ENCODE measurements around the gene NINL.
"Not testable (repeated sequence)": the region's sequence is repeated elsewhere in the genome, so short reads cannot be mapped to it uniquely, and the experiment has no call there.

NINL gene

DNA sequence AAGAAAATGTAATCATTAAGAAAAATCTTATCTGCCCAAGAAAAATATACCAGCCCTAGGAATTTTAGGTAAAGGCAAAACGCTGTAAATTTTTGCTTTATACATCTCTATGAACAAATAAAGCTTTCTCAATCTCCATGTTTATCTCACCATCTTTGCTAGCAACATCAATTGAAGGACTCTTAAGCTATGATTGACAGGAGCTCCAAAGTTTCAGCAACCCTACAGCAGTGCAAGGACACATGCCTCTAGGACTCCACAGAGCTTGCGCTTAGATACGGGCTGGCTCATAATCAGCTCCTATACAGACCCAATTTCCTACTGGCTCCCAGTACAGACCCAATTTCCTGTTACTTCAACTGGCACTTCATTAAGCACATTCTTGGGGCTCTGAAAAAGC, 34.2 kb upstream of the NINL start:
- H3K27me3 ChIP-seq (ENCODE audit: insufficient read depth, low read length) = peaks cover 20% of the 10 kb centered on the region
- peaks cover 11% of the 10 kb centered on the region for H3K4me1 ChIP-seq (ENCODE audit: insufficient read depth, low read length)
- no peak overlapping the region for H3K4me3 ChIP-seq (ENCODE audit: low read length)
- no peak overlapping the region for H3K27ac ChIP-seq (ENCODE audit: low read length)
- peaks cover 15% of the 10 kb centered on the region; the same call in 1 of the 2 replicates for H3K36me3 ChIP-seq (ENCODE audit: insufficient read depth, low read depth, low read length)
- no peak overlapping the region for H3K9ac ChIP-seq (ENCODE audit: low read depth, low read length)
- H3K9me3 ChIP-seq (ENCODE audit: insufficient read depth, low read depth, low read length) = no peaks in the 10 kb centered on the region

DNA sequence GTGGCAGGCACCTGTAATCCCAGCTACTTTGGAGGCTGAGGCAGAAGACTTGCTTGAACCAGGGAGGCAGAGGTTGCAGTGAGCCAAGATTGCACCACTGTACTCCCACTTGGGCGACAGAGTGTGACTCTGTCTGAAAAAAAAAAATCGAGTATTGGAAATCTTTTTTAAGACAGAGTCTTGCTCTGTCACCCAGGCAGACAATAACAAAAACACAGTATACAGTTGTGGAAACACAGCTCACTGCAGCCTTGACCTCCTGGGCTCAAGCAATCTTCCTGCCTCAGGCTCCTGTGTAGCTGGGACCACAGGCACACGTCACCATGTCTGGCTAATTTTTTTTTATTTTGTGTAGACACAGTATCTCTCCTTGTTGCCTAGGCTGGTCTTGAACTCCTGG, 23.4 kb upstream of the NINL start:
- Histone ChIP-seq H3K9me3 (ENCODE audit: insufficient read depth, low read depth, low read length) (no peaks in the 10 kb centered on the region), H3K36me3 (ENCODE audit: insufficient read depth, low read depth, low read length) (no peaks in the 10 kb centered on the region), H3K27me3 (ENCODE audit: insufficient read depth, low read length) (no peaks in the 10 kb centered on the region), H3K9ac (ENCODE audit: low read depth, low read length) (no peak overlapping the region), H3K4me1 (ENCODE audit: insufficient read depth, low read length) (peaks cover 5% of the 10 kb centered on the region; the same call in 1 of the 2 replicates), H3K4me3 (ENCODE audit: low read length) (no peak overlapping the region), H3K27ac (ENCODE audit: low read length) (no peak overlapping the region)

DNA sequence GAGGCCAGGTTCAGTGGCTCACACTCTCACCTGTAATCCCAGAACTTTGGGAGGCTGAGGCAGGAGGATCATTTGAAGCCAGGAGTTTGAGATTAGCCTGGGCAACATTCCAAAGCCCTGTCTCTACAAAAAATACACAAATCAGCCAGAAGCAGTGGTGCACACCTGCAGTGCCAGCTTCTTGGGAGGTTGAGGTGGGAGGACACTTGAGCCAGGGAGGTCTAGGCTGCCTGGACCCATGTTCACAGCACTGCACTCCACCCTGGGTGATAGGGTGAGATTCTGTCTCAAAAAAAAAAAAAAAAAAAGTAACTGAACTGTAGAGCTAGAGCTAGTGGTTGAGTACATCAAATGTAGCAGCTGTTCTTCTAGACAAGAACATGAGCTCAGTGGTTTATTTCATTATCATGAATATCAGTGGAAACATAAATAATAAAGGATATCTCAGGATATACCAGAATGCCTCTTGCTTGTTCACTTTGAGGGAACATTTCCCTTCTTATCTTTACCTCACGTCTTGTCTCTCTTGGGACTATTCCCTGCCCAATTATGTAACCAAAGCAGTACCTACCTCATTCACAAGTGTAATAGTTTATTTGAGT, 20.9 kb upstream of the NINL start:
- Histone ChIP-seq H3K4me1 (ENCODE audit: insufficient read depth, low read length) (peaks cover 5% of the 10 kb centered on the region; the same call in 1 of the 2 replicates), H3K27ac (ENCODE audit: low read length) (no peak overlapping the region), H3K9me3 (ENCODE audit: insufficient read depth, low read depth, low read length) (no peaks in the 10 kb centered on the region)

DNA sequence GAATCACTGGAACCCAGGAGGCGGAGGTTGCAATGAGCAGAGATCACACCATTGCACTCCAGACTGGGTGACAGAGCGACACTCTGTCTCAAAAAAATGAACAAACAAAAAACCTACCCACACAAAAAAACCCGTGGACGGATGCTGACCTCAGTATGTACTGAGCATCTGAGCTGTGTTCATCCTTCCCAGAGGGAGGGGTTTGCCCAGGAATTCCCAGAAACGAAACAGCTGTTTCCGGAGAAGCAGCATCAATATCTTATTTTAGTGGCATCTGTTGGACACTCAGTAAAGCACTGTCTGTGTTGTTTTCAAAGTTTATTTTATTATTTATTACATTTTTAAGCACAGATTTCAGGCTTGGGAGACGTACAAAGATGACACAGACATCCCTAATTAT, 19.8 kb upstream of the NINL start:
- Histone ChIP-seq H3K36me3 (ENCODE audit: insufficient read depth, low read depth, low read length) (no peaks in the 10 kb centered on the region), H3K4me3 (ENCODE audit: low read length) (no peak overlapping the region), H3K9me3 (ENCODE audit: insufficient read depth, low read depth, low read length) (no peaks in the 10 kb centered on the region), H3K27me3 (ENCODE audit: insufficient read depth, low read length) (no peaks in the 10 kb centered on the region), H3K27ac (ENCODE audit: low read length) (no peak overlapping the region), H3K9ac (ENCODE audit: low read depth, low read length) (no peak overlapping the region), H3K4me1 (ENCODE audit: insufficient read depth, low read length) (peaks cover 5% of the 10 kb centered on the region; the same call in 1 of the 2 replicates)

More for the DNA sequence above, 20.9 kb upstream of the NINL start:
- H3K36me3 ChIP-seq (ENCODE audit: insufficient read depth, low read depth, low read length) = no peaks in the 10 kb centered on the region
- H3K4me3 ChIP-seq (ENCODE audit: low read length) = no peak overlapping the region
- H3K9ac ChIP-seq (ENCODE audit: low read depth, low read length) = no peak overlapping the region
- H3K27me3 ChIP-seq (ENCODE audit: insufficient read depth, low read length) = no peaks in the 10 kb centered on the region

DNA sequence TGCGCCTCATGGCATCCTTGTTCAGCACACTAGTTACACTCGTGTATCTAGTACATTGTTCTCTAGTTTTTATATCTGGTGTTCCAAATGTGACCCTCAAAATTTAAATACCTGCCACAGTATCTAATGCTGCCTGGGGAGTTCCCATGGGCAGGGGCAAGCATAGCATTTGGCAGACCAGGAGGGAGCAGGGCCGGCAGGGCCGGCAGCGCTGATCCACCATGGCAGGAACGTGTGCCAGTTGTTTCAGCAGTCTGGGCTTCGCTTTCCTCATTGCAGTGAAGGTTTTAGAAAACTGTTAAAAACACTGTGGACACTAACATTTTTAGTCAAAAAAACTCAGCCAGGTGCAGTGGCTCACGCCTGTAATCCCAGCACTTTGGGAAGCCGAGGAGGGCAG, 19.3 kb upstream of the NINL start:
- no peak overlapping the region for H3K27ac ChIP-seq (ENCODE audit: low read length)
- H3K9me3 ChIP-seq (ENCODE audit: insufficient read depth, low read depth, low read length) = no peaks in the 10 kb centered on the region
- H3K36me3 ChIP-seq (ENCODE audit: insufficient read depth, low read depth, low read length) = no peaks in the 10 kb centered on the region
- H3K27me3 ChIP-seq (ENCODE audit: insufficient read depth, low read length) = no peaks in the 10 kb centered on the region
- no peak overlapping the region for H3K9ac ChIP-seq (ENCODE audit: low read depth, low read length)
- no peak overlapping the region for H3K4me3 ChIP-seq (ENCODE audit: low read length)
- peaks cover 5% of the 10 kb centered on the region; the same call in 1 of the 2 replicates for H3K4me1 ChIP-seq (ENCODE audit: insufficient read depth, low read length)

DNA sequence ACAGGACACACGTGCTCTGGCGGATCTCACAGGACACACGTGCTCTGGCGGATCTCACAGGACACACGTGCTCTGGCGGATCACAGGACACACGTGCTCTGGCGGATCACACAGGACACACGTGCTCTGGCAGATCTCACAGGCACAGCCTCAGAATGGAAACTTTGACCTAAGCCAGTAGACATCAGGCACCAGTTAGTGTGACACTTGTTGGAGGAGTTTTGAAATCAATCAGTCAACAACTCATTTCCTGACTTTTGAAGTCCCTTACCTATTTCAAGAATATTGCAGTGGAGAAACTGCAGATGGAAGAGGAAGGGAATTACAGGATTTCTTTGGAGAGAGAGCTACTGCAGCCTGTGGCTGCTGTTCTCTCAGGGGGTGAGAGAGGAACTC, 17.6 kb upstream of the NINL start:
- not testable (repeated sequence) for H3K36me3 ChIP-seq (ENCODE audit: insufficient read depth, low read depth, low read length); H3K4me3 ChIP-seq (ENCODE audit: low read length); H3K9me3 ChIP-seq (ENCODE audit: insufficient read depth, low read depth, low read length); H3K4me1 ChIP-seq (ENCODE audit: insufficient read depth, low read length); H3K27ac ChIP-seq (ENCODE audit: low read length); H3K9ac ChIP-seq (ENCODE audit: low read depth, low read length); H3K27me3 ChIP-seq (ENCODE audit: insufficient read depth, low read length)

DNA sequence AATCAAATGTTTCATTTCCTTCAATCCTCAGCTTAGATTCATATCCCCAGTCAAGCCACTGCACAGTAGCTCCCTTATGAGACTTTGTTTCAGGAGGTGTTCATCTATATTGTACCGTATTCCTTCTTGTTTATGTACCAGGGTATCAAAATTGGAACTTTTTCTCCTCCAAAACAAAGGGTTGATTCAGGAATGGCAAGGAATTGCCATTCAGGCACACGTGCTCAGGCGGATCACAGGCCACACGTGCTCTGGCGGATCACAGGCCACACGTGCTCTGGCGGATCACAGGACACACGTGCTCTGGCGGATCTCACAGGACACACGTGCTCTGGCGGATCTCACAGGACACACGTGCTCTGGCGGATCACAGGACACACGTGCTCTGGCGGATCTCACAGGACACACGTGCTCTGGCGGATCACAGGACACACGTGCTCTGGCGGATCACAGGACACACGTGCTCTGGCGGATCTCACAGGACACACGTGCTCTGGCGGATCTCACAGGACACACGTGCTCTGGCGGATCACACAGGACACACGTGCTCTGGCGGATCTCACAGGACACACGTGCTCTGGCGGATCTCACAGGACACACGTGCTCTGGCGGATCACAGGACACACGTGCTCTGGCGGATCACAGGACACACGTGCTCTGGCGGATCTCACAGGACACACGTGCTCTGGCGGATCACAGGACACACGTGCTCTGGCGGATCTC, 17.0 kb upstream of the NINL start:
- H3K27me3 ChIP-seq (ENCODE audit: insufficient read depth, low read length); H3K27ac ChIP-seq (ENCODE audit: low read length); H3K4me1 ChIP-seq (ENCODE audit: insufficient read depth, low read length); H3K36me3 ChIP-seq (ENCODE audit: insufficient read depth, low read depth, low read length); H3K9me3 ChIP-seq (ENCODE audit: insufficient read depth, low read depth, low read length); H3K9ac ChIP-seq (ENCODE audit: low read depth, low read length); H3K4me3 ChIP-seq (ENCODE audit: low read length): not testable (repeated sequence)

DNA sequence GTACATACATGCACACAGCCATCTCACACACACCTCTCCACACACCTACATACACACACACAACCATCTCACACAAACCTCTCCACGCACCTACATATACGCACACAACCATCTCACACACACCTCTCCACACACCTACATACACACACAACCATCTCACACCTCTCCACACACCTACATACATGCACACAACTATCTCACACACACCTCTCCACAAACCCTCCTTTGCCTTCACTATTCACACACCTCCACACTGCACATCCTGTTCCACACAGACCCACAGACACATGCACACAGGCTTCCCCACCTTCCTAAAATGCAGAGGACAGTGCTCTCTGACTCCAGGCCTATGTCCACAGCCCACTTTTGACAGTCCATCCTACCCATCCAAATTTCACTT, 16.3 kb upstream of the NINL start:
- no peak overlapping the region for H3K4me3 ChIP-seq (ENCODE audit: low read length)

DNA sequence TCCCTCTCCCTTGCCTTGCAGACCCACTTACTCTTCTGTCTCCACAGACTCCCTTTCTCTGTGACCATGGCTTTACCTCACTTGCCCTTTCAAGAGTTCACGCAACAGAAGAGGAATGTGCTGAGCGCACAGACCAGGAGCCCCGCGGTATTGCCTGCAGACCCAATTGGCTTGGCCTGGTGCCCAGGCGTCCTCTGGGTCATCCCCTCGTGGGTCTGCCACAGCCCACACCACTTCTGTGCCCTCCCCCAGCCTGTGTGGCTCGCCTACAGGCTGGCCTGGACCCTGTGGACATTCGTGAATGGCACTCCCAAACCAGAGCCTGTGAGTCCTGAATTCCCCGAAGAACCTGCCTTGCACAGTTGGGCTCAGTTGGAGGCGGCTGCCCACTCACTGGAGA, 15.3 kb upstream of the NINL start:
- no peak overlapping the region for H3K4me3 ChIP-seq (ENCODE audit: low read length)
- no peaks in the 10 kb centered on the region for H3K9me3 ChIP-seq (ENCODE audit: insufficient read depth, low read depth, low read length)
- H3K9ac ChIP-seq (ENCODE audit: low read depth, low read length) = no peak overlapping the region
- no peaks in the 10 kb centered on the region for H3K36me3 ChIP-seq (ENCODE audit: insufficient read depth, low read depth, low read length)
- H3K27ac ChIP-seq (ENCODE audit: low read length) = no peak overlapping the region
- H3K27me3 ChIP-seq (ENCODE audit: insufficient read depth, low read length) = no peaks in the 10 kb centered on the region
- H3K4me1 ChIP-seq (ENCODE audit: insufficient read depth, low read length) = no peaks in the 10 kb centered on the region

More for the DNA sequence above, 16.3 kb upstream of the NINL start:
- H3K9me3 ChIP-seq (ENCODE audit: insufficient read depth, low read depth, low read length) = no peaks in the 10 kb centered on the region
- H3K36me3 ChIP-seq (ENCODE audit: insufficient read depth, low read depth, low read length) = no peaks in the 10 kb centered on the region
- no peaks in the 10 kb centered on the region for H3K4me1 ChIP-seq (ENCODE audit: insufficient read depth, low read length)
- H3K27ac ChIP-seq (ENCODE audit: low read length) = no peak overlapping the region
- H3K27me3 ChIP-seq (ENCODE audit: insufficient read depth, low read length) = no peaks in the 10 kb centered on the region
- H3K9ac ChIP-seq (ENCODE audit: low read depth, low read length) = no peak overlapping the region

DNA sequence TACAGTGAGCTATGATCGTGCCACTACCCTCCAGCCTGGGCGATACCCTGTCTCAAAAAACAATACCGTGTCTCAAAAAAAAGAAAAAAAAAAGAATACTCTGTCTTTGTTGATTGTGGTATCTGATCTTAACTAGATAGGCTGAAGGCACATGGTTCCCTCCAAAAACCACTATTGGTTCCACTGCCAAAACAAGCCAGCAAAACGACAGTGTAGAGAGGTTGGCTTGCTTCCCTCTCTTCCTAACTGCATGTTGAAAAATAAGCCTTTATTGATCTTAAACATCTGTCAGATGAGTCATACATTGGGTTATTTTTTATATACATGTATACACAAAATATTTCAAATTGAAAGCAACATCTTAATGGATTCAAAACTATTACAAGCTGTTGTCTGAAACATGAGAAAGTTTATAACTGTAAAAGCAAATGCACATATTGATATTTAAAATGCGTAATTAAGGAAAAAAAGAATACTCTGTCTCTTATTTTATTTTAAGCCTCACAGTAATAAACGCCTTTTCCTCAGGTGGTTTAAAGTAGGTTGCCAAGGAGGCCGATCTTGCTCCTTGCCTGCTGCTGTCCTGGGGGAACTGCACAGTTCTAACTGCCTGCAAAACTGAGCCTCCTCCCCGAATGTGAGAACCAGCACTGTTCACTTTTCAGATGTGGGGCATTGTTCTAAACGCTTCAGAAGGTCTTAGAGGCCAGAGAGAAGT, 7.0 kb upstream of the NINL start:
- Histone ChIP-seq H3K4me1 (ENCODE audit: insufficient read depth, low read length) (no peaks in the 10 kb centered on the region), H3K4me3 (ENCODE audit: low read length) (no peak overlapping the region), H3K9ac (ENCODE audit: low read depth, low read length) (no peak overlapping the region), H3K9me3 (ENCODE audit: insufficient read depth, low read depth, low read length) (no peaks in the 10 kb centered on the region), H3K27ac (ENCODE audit: low read length) (no peak overlapping the region), H3K27me3 (ENCODE audit: insufficient read depth, low read length) (no peaks in the 10 kb centered on the region), H3K36me3 (ENCODE audit: insufficient read depth, low read depth, low read length) (no peaks in the 10 kb centered on the region)

DNA sequence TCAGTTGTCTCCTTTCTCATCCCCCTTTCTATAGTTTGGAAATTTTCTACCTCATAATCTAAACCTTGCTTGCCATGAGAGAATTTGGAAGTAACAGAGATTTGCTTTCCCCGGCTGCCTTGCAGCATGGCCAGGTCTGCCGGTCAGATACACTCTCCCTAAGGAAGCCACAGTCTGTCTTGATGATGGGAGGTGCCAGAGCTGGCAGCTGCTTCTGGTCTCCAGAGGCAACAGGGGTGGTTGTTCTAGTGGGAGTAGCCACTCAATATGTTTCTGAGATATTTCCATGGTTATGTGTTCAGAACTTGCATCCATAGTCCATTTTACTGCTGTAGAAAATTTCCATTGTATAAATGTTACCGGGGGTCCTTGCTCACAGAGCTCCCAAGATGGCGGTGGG, 5.4 kb upstream of the NINL start:
- H3K9ac ChIP-seq (ENCODE audit: low read depth, low read length); H3K4me3 ChIP-seq (ENCODE audit: low read length); H3K4me1 ChIP-seq (ENCODE audit: insufficient read depth, low read length); H3K27ac ChIP-seq (ENCODE audit: low read length); H3K27me3 ChIP-seq (ENCODE audit: insufficient read depth, low read length); H3K9me3 ChIP-seq (ENCODE audit: insufficient read depth, low read depth, low read length); H3K36me3 ChIP-seq (ENCODE audit: insufficient read depth, low read depth, low read length): not testable (repeated sequence)

DNA sequence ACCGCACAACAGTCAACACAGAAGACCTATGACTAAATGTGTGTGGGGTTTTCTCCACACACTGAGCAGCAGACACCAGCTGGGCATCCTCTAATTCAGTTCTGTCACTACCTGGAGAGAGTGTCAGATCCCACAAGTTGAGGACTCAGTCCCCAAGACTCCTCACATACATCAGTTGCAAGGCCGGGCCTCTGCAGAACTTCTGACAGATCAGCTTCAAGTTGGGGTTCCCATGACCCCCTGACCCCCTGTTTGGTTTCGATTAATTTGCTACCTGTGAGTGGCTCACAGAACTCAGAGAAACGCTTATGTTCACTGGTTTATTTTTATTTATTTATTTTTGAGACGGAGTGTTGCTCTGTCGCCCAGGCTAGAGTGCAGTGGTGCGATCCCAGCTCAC, 3.2 kb upstream of the NINL start:
- Histone ChIP-seq H3K4me3 (ENCODE audit: low read length) (no peak overlapping the region), H3K36me3 (ENCODE audit: insufficient read depth, low read depth, low read length) (no peaks in the 10 kb centered on the region), H3K9ac (ENCODE audit: low read depth, low read length) (no peak overlapping the region), H3K27ac (ENCODE audit: low read length) (no peak overlapping the region), H3K4me1 (ENCODE audit: insufficient read depth, low read length) (no peaks in the 10 kb centered on the region), H3K27me3 (ENCODE audit: insufficient read depth, low read length) (no peaks in the 10 kb centered on the region; the same call in 1 of the 2 replicates), H3K9me3 (ENCODE audit: insufficient read depth, low read depth, low read length) (no peaks in the 10 kb centered on the region)
